ENCODE results near the gene ABI1. TPM values are rescaled to one million over a fixed set of nuclear protein-coding genes. Genes with fewer than 3 reads are reported as not detected.
A peak's percentile ranks its signal among the peaks of the same experiment; 100 is the strongest.

ABI1 gene
- total and polyA plus RNA-seq, 9 of the 15 experiments (the other 6 are each of a cell fraction or from before 2014, with no cell fraction given): 22.1 to 52.3 (median 39.0) TPM

GRCh38 chr10:26706206-26706605 lies 154.6 kb downstream of the ABI1 start:
- H3K9me1 ChIP-seq (ENCODE audit: control insufficient read depth, insufficient read depth, low read length): no peaks in the 10 kb centered on the region
- no peaks in the 10 kb centered on the region for H4K20me1 ChIP-seq (replicated peaks; ENCODE audit: control insufficient read depth, insufficient read depth, low read length)
- H3K27me3 ChIP-seq (ENCODE audit: control insufficient read depth in 2 of 2, insufficient read depth in 2 of 2, low read length in 2 of 2): no peaks in the 10 kb centered on the region
- CTCF ChIA-PET (ENCODE audit: low intra/inter-chr PET ratio): no interaction called here
- DNase-seq (ENCODE audit: extremely low read depth in 1 of 4, low spot score in 3 of 4) (no peak), FAIRE-seq (no peak), ATAC-seq (no peak)
- H3K79me2 ChIP-seq (ENCODE audit: control insufficient read depth, insufficient read depth, low read length): peaks cover 23% of the 10 kb centered on the region
- BruUV-seq (replicated peaks): no TSS peak
- H3K4me3 ChIP-seq: no peak overlapping the region
- H2AFZ ChIP-seq (ENCODE audit: low read depth, low read length): no peak overlapping the region
- POLR2A ChIA-PET: interaction anchor here (0.6 to 0.7 kb wide), 2 partner anchors 10 to 20 kb away, joined by 3 read pairs; no protein-coding TSS in a partner anchor
- H3K4me1 ChIP-seq (replicated peaks in 1 of 2; ENCODE audit: control insufficient read depth in 2 of 2, insufficient read depth in 2 of 2, low read length in 2 of 2): no peaks in the 10 kb centered on the region; a peak in 1 of 5 replicates
- peaks cover 81% of the 10 kb centered on the region for H3K36me3 ChIP-seq (ENCODE audit: control insufficient read depth, insufficient read depth, low read length)
- H3K4me2 ChIP-seq (ENCODE audit: insufficient read depth, low read length): no peak overlapping the region
- TF ChIP-seq SPI1 (IDR thresholded peaks at IDR 0.05; ENCODE audit: borderline replicate concordance, low read depth, low read length) (0 out of 2 replicates have a peak, but pooled peaks have one; percentile 30), EZH2 (IDR thresholded peaks at IDR 0.05; ENCODE audit: borderline replicate concordance, low read depth, low read length) (no peak)
- intact Hi-C loops (cut with micrococcal nuclease): no loop called here
- no peak overlapping the region for H3K9ac ChIP-seq (ENCODE audit: insufficient read depth in 1 of 2, low read depth in 2 of 2, low read length in 2 of 2)
- WGBS (ENCODE audit: insufficient coverage, low coverage, missing lambda C conversion rate): 83% methylated on average over 6 of the region's 6 CpGs
- no peaks in the 10 kb centered on the region for H3K9me3 ChIP-seq (replicated peaks; ENCODE audit: control insufficient read depth, insufficient read depth, low read depth, low read length)
- in situ Hi-C loops (cut with MboI): no loop called here
- H3K27ac ChIP-seq (ENCODE audit: extremely low read depth, low read depth, low read length): no peak overlapping the region

- no TSS peak for BruUV-seq (replicated peaks)
- Histone ChIP-seq H3K27ac (ENCODE audit: extremely low read depth, low read depth, low read length) (no peak overlapping the region), H3K27me3 (ENCODE audit: control insufficient read depth in 2 of 2, insufficient read depth in 2 of 2, low read length in 2 of 2) (no peaks in the 10 kb centered on the region), H3K36me3 (ENCODE audit: control insufficient read depth, insufficient read depth, low read length) (peaks cover 92% of the 10 kb centered on the region), H3K79me2 (ENCODE audit: control insufficient read depth, insufficient read depth, low read length) (peaks cover 45% of the 10 kb centered on the region), H3K9ac (ENCODE audit: insufficient read depth in 1 of 2, low read depth in 2 of 2, low read length in 2 of 2) (no peak overlapping the region), H3K9me3 (replicated peaks; ENCODE audit: control insufficient read depth, insufficient read depth, low read depth, low read length) (no peaks in the 10 kb centered on the region), H4K20me1 (replicated peaks; ENCODE audit: control insufficient read depth, insufficient read depth, low read length) (no peaks in the 10 kb centered on the region), H3K4me1 (replicated peaks in 1 of 2; ENCODE audit: control insufficient read depth in 2 of 2, insufficient read depth in 2 of 2, low read length in 2 of 2) (peaks cover 0 to 7% of the 10 kb centered on the region in 2 experiments; a peak in 2 of 5 replicates), H3K4me3 (no peak overlapping the region), H2AFZ (ENCODE audit: low read depth, low read length) (no peak overlapping the region), H3K4me2 (ENCODE audit: insufficient read depth, low read length) (no peak overlapping the region), H3K9me1 (ENCODE audit: control insufficient read depth, insufficient read depth, low read length) (no peaks in the 10 kb centered on the region)
- no peak for FAIRE-seq
- DNase-seq (ENCODE audit: extremely low read depth in 1 of 4, low spot score in 3 of 4): no peak
- 94% methylated on average over 2 of the region's 9 CpGs for WGBS (ENCODE audit: insufficient coverage, low coverage, missing lambda C conversion rate)
- POLR2A ChIA-PET: no interaction called here
- CTCF ChIA-PET (ENCODE audit: low intra/inter-chr PET ratio): no interaction called here
- intact Hi-C loops (cut with micrococcal nuclease): no loop called here
- no peak for ATAC-seq
- TF ChIP-seq, protein P1, sequence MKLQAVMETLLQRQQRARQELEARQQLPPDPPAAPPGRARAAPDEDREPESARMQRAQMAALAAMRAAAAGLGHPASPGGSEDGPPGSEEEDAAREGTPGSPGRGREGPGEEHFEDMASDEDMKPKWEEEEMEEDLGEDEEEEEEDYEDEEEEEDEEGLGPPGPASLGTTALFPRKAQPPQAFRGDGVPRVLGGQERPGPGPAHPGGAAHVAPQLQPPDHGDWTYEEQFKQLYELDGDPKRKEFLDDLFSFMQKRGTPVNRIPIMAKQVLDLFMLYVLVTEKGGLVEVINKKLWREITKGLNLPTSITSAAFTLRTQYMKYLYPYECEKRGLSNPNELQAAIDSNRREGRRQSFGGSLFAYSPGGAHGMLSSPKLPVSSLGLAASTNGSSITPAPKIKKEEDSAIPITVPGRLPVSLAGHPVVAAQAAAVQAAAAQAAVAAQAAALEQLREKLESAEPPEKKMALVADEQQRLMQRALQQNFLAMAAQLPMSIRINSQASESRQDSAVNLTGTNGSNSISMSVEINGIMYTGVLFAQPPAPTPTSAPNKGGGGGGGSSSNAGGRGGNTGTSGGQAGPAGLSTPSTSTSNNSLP (IDR thresholded peaks at IDR 0.05; ENCODE audit: borderline replicate concordance, low read depth, low read length): no peak
- TF ChIP-seq RBFOX2 (IDR thresholded peaks at IDR 0.05; ENCODE audit: low read depth, low read length): 0 out of 2 replicates have a peak, but pooled peaks have one; percentile 8
- in situ Hi-C loops (cut with MboI): no loop called here
Observed at GRCh38 chr10:26703974-26704373, 156.8 kb downstream of the ABI1 start.
